Measurements from ENCODE around the gene PLCB2.

Gene PLCB2

DNA sequence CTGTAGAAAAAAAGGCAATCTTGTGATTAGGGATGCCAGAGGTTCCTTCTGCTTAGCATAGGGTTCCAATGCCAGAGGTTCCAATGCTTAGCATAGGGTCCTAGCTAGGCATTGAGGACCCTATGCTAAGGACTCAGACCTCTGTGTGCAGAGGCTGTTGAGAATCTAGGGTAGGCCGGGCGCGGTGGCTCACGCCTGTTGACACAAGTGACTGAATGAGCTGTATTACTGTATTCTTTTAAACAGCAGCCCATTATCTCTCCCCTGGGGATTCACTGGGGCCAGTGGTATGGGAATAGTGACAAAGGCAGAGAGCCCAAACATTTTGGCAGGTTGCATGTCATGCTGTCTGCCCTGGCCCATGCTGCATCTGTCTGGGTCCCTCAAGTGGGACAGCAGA is 52.7 kb downstream of the PLCB2 start:
- FAIRE-seq (no peak), DNase-seq (ENCODE audit: extremely low spot score, insufficient read length, low read depth) (no peak)

DNA sequence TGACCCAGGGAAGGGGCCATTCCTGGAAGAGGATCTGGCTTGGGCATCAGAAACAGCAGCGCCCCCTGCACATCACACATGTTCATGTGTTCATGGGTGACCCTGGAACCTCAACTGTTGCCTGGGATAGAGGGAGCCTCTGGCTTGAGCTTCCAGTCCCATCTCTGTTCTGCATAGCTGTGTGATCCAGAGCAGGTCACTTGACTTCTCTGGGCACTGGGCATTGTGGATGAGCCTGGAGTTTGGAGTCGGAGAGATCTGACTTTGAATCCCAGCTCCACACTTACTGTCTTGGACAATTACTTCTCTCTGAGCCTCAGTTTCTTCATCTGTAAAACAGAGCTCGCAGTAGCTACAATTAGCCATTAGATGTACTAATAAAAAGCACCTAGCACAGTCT is 53.3 kb downstream of the PLCB2 start:
- FAIRE-seq (no peak), DNase-seq (ENCODE audit: extremely low spot score, insufficient read length, low read depth) (no peak)

DNA sequence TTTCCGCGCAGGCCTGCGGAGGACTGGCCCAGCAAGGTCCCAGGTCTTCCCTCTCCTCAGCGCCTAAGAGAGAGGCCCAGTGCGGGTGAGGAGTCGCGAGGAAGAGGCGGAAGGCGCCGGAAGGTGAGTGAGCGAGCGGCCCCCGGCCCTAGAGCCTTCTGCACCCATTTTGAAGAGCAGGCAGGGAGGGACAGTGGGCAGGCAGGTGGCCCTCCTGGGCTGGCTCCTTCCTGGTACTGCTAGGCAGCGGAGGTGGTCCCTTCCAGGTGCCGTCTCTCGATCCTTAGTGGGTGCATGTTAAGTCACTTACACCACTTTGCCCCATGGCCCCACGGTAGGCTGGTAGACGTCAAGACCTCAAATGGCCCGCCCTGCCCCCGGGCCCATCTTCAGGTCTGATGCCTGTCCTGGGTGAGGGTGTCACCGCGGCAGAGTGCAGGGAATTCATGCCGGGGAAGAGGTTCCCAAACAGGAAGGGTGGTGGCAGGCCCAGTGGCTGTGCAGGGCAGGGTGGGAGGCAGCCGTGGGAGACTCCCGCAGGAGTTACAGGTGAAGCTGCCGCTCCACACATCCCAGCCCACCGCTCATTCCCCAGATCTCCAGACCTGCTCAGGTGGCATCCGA is 54.5 kb downstream of the PLCB2 start:
- no peak for DNase-seq (ENCODE audit: extremely low spot score, insufficient read length, low read depth)
- no peak for FAIRE-seq

DNA sequence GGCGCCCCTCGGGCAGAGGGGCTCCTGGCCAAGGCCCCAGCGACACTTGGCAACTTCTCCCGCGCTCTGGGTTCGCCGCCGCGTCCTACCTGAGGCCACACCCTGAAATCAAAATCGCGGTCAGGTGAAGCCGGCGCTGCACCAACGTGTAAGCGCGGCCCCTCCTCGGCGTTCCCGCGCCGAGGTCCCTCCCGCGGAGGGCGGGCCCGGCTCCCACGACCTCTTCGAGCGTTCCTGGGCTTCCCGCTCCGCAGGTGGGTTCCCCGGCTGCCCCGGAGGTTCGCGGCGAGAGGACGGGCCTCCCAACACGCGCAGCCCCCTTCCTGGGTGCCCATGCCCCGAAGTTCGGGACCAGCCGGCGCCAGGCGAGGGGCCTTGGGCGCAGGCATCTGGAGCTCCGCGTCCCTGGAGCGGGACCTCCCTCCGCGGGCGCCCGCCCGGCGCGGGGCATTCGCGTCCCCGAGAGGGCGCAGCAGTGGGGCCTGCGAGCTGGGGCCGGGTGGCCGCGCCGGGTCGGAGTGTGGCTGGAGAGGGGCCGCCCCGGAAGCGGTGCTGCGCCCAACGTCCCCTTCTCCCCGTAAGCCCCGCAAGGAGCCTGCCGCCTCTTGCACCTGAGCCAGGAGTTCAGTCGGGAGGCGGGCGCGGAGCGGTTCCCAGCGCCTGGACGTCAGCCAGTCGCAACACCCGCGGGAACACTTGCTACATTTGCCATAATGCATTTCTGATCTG is 55.1 kb downstream of the PLCB2 start:
- FAIRE-seq (no peak), DNase-seq (ENCODE audit: extremely low spot score, insufficient read length, low read depth) (no peak)

DNA sequence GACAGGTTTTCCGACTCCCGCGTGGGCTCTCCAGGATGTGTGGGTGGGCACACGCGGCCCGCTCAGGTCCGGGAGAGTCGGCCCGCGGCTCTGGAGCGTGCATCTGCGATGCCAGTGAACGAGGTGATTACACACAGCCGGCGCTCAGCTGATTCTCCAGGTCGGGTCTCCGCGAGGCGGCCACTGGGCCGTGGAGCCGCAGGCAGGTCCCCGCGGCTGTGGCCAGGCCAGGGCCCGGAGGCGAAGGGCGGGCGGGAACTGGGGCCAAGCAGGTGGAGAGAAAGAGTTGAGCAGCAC is 55.6 kb downstream of the PLCB2 start:
- DNase-seq (ENCODE audit: extremely low spot score, insufficient read length, low read depth): no peak
- no peak for FAIRE-seq

DNA sequence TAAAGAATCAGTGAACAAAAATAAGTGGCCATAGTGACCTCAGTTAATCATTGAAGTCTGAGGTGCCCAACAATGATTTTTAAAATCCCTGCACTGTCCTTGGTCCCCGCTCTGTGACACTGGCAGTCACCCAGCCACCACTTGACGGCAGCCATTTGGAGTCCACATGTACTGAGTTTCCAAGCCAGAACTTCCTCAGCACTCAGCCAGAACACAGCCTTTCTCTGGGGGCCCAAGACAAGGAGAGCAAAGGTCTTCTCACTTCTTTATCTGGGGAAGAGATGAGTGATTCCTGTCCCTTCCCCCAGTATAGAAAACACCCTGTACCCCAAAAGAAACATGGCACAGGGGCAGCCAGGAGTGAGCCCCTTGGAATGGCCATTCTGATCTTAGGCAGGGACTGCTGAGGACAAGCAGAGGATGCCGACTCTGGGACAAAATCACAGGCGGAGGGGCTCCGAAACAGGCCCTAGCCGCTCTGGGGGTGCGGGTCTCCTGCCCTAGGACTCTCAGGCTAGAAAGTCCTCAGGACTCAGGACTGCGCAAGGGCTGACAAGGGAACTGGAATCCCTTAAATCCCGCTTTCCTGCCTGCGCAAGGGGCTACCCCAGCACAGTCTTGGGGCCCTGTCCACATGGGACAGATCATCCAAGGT is 56.1 kb downstream of the PLCB2 start:
- FAIRE-seq (no peak), DNase-seq (ENCODE audit: extremely low spot score, insufficient read length, low read depth) (no peak)

DNA sequence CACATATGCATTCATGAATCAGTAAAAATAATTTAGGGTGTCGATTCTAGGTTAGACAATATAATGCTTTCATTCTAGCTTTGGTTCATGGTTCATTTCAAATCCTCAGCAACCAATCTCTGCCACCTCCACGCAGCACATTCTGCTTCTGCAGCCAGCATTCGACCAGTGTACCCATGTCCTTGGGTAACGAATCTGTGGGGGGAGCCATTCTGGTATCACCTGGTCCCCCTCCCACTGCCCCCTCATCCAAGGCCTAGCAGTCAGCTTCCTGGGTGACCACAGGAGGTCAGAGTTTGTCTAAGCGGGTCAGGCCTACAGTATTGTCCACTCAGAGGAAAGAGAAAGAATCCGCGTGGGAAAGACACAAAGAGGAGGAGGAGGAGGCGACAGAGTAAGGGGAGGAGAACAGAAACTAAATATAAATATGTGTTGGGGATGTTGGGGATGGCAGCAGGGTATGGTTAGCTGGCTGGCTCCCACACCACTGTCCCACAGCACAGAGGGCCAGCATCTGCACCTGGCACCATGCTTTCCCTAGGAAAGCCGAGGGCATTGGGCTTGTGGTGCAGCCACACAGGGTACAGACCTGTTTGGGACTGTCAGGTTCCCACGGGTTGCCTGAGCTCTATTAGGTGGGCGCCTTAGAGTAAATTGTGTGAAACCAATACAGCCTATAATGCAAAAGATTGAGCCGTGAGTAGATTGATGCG is 56.8 kb downstream of the PLCB2 start:
- DNase-seq (ENCODE audit: extremely low spot score, insufficient read length, low read depth): no peak
- no peak for FAIRE-seq

DNA sequence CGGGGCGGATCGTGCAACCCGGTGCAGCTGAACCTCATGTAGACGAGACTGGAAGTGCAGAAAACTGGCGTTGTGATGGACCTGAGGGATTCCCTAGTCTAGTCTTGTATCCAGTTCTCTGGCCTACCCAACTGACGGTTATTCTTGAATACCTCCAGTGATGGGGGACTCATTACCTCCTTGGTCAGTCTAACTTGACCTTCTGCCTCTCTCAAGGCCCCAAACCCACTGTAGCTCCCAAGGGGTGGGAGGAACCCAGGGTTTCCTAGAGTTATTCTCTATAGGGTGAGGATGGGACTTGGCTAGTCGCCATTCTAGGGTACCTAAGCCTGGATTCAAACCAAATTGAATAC is 57.5 kb downstream of the PLCB2 start:
- DNase-seq (ENCODE audit: extremely low spot score, insufficient read length, low read depth) (no peak), FAIRE-seq (no peak)

DNA sequence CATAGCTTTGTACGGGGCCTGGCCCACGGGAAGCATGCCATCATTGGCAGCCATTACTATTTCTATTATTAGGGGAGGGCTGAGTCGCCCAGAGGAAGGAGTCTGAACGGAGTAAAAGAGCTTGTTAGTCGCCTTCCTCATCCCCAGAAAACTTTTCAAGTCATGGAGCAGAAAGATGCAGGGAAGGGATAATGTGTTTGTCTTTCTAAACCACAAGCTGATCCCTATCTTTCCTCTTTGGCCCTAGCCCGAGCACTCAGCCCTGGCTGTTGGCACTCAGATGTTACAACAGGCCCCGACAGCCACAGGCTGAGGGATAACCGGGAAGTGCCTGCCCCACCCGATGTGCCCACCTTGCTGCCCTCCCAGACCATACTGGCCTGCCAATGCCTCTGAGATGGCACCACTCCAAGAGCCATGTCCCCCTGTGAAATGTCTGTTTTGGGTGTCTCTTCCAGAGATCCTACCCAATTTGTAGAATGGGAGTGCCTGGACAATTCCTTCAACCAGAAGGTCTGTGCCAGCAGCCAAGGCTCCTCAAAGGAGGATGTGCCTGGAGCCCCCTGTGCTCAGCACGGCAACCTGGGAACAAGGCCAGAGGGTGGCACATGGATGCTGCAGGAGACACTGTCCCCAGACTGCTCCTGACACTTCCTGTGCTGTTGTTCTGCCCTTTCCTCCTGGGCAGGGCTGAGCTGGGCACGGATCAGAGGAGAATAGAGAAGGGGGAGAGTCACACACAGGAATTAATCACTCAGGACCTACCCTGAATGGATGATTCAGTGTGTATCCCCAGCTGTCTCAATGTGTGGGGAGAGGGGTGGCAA is 58.0 kb downstream of the PLCB2 start:
- FAIRE-seq: no peak
- DNase-seq (ENCODE audit: extremely low spot score, insufficient read length, low read depth): no peak

DNA sequence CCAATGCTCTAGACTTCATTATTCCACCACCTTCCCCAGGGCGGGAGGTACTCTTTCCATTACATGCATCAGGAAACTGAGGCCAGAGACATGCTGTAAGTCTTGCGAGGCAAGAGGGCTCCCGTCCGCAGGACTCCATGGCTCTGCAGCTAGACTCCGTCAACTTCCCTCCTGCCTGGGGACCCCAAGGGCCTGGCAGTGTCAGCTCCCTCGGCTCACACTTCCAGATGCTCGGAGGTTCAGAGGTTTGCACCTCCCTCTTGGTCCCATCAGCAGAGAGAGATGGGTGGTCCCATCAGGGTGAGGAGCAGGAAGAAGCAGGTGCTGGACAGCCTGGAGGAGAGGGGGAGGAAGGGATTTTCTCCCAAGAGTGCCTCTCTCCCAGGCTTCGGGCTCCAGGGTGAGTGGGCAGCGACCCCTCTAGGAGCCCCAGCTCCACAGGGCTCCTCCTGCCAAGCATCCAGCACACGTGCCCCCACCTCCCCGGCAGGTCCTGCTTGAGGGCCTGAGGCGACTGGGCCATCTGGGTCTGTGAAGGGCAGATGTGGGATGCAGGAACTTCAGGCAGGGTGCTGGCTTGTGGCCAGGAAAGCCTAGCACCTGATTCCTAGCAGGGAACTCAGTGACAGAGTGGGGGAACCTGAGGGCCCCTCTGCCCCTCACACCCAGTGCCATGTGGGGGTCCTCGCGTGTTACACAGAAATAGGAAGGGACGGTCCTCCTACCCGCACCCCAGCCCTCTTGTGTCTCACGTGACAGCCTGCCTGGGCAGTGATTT is 59.5 kb downstream of the PLCB2 start:
- DNase-seq (ENCODE audit: extremely low spot score, insufficient read length, low read depth) (no peak), FAIRE-seq (no peak)

DNA sequence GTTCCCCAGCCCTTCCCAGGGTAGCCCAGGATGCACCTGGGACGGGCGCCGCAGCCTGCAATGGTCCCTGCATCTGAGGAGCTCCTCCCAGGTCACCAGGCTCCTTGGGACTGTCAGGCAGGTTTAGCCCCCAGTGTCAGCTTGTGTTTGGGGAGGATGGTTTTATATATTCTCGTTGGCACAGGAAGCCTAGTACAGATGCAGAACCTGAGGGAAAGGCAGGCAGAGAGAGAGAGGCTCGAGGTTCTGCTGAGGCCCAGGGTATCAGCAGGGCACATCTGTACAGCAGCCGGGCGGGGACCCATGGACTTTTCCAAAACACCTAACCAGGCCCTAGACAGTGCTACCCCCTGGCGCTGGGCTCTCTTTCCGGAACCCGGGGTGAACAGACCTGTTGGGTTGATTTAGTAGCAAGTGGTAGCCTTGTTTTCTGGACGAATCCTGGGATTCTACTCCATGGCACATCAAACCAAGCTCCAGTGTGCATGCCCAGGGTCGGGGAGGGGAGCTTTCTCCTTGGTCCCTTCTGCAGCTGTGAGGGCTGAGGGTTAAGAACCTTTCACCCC is 60.2 kb downstream of the PLCB2 start:
- FAIRE-seq: no peak
- DNase-seq (ENCODE audit: extremely low spot score, insufficient read length, low read depth): no peak

DNA sequence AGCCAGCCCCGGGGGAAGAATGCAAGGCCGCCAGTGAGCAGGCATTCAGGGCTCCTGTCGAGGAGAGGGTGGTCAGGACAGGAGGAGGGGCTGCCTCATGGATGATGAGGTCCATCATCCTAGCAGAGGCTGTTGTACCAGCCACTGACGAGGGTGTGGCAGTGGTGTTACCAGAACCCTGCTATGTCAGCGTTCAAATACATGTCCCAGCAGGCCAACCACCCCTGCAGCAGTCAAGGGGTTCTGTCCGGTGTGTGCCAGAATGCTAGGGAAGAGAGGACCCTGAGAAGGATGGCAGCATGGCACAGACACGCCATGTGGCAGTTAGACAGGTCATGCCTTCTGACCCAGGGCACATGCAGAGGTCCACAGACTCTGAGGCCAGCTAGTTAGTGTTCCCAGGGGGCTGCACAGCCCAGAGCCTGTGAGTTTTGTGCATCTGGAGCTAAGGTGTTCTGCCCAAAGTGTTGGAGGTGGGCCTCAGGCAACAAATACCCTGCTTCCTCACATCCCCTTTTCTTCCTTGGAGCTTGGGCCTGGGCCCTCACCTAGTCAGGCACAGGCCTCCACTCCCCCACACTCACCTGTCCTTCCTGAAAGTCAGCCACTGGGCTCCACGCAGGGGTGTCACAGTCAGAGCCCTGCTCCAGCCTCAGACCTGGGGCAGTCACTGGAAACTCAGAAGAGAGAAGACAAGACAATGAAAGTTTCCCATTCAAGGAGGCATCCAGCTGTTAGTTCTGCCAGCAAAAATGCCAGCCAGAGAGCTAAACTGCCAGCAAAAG is 61.0 kb downstream of the PLCB2 start:
- DNase-seq (ENCODE audit: extremely low spot score, insufficient read length, low read depth): no peak
- no peak for FAIRE-seq

DNA sequence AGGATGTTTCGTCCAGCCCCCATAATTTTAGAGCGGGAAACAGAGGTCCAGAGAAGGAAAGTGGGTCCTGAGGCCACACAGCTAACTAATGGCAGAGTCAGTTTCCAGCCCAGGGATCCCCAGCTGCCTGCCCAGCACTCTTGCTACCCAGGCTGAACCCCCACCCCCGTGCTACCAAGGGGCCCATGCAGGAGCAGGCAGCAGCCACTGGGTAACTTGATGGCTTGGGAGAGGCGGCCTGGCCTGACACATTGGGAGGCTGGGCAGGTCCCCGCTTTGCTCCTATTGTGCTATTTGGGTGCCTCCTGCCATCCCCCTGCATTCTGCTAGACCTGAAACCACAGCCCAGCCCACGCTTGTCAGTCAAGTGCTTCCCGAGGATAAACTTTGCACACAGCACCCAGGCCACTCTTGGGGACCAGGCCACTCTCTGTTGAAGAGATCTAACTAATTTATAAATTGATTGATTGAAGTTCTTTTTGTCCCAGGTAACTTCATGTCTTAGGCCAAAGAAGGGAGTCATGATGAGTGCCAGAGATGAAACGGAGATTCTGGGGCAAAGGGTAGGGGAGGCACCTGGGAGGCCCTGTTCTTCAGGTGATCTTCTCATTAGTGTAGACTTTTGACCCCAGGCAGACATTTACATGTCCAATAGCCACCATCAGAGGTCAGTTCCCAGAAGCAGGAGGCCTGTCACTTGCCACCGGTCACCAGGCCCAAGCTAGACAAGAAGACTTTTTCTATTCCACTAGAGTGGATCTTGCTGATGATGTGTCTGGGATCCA is 61.9 kb downstream of the PLCB2 start:
- FAIRE-seq (no peak), DNase-seq (ENCODE audit: extremely low spot score, insufficient read length, low read depth) (no peak)

DNA sequence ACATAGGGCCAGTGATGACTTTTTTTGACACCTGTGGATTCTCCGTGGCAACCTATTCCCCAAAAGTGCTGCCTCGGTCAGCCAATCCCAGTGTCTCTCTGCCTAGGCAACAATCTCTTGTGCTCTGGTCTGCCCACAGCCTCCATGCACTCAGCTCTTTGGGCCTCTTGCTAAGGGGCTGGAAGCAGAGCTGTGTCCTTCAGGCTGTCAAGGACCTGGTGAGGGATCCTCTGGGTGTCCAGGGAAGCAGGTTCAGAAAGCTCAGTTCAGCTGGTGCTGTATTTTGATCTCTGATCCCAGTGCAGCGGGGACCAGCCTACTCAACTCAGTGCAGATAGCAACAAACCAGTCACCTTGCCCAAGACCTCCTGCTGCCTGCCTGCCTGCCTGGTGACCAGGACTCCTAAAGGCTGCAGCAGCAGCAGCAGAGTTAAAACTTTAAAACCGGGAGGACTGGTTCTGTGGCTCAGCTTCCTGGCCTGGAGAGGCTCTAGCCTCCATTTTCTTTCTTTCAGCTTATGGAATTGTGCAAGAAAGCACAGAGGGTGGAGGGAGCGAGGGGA is 62.7 kb downstream of the PLCB2 start:
- DNase-seq (ENCODE audit: extremely low spot score, insufficient read length, low read depth) (no peak), FAIRE-seq (no peak)

DNA sequence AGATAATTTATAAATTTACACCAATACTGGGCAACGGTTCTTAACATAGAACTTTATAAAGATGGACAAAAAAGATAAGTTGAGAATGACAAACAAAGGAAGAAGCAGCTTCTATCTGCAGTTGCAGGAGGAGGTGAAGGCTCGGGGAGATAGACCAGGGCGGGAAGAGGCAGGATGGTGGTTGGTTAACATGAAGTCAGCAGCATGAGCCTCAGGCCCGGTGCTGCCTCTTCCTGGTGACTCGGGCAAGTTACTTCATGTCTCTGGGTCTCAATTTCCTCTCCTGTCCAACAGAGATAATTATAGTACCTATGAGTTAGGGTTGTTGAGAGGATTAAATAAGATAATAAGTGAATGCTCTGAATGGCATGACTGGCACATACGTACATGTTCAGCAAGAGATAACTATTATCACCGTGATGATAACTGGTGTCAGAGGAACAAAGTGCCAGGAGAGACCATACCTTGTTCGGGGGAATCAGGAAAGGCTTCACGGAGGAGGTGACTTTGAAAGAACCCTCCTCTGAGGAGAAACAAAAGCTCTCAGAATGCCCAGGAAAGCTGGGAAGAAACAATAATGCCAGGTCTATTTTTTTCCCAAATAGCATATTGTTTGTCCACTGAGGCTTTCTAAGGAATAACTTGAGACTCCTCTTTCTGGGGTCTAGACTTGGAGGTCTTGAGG is 64.5 kb downstream of the PLCB2 start:
- DNase-seq (ENCODE audit: extremely low spot score, insufficient read length, low read depth) (no peak), FAIRE-seq (no peak)

DNA sequence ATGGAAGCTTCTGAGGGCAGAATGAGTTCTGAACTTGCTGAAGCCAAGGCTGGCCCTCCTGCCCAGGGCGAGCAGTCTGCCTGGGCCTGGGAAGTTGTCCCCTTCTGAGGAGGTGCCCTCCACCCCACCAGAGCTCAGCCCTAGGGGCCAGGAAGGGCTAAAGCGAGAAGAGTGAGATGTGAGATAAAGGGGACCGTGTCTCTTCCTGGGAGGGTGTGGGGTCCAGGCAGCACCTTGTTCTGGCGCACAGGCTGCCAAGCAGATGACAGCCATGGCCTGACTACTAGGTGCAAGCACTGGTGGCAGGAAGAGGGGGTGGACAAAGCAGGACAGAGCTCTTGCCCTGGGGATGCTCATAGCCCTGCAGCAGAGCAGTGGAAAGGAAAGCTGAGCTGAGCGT is 65.1 kb downstream of the PLCB2 start:
- DNase-seq (ENCODE audit: extremely low spot score, insufficient read length, low read depth) (no peak), FAIRE-seq (no peak)

DNA sequence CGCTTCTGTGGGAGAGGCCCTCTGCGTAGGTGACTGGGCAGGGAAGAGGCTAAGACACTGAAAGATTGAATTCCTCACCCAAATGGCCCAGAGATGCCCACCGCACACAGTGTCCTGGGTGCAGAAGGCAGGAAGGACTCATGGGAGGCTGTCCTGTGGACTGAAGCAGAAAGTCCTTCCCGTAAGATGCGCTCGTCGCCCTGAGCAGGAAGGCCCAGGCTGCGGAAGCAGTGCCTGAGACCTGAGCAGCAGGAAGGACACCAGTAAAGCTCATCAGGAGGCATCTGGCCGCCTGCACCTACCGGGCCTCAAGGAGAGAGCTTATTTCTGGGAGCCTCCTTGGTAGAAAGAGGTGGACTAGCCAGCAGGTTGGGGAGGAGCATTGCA is 65.5 kb downstream of the PLCB2 start:
- no peak for DNase-seq (ENCODE audit: extremely low spot score, insufficient read length, low read depth)
- no peak for FAIRE-seq
